Suppressor macrophage (primary cell): ENCODE data around the gene ZNF646.

ENCODE experiments used
- DNase-seq, 4 experiments: peaks; one replicate each; pipeline ENCODE4 v3.0.0-alpha.2; 2020 to 2022

The ZNF646 gene

DNA sequence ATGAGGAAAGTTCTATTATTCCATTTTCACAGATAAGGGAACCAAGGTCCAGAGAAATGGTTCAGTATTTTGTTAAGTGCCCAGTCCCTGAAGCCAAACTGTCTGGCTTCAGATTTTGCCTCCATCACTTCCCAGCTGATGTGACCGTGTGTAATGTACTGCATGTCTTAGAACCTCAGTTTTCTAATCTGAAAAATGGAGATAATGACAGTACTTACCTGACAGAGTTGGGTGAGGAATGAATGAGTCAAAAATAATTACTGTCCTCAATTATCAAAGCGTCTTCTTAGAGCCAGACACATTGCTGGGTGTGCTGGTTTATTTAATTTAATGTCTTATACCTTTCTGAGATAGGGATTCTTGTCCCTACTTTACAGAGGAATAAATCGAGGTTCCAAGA, 6.9 kb upstream of the ZNF646 start:
- DNase-seq, result no peak

DNA sequence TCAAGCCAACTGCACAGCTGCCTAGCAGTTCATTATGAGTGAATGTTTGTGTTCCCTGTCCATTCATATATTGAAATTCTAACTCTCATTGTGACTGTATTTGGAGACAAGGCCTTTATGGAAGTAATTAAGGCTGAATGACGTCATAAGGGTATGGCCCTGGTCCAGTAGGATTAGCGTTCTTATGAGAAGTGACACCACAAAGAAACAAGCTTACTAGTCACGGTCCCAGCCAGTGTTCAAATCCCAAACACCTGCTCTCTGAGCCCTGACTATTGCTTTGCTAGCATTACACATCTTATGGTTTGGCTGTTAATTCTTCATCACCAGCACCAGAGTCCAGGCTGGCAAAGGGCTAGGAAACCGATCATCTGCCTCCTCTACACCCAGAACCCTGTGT, 2.4 kb upstream of the ZNF646 start:
- peak; percentile 23 to 59 (median 38) for DNase-seq

DNA sequence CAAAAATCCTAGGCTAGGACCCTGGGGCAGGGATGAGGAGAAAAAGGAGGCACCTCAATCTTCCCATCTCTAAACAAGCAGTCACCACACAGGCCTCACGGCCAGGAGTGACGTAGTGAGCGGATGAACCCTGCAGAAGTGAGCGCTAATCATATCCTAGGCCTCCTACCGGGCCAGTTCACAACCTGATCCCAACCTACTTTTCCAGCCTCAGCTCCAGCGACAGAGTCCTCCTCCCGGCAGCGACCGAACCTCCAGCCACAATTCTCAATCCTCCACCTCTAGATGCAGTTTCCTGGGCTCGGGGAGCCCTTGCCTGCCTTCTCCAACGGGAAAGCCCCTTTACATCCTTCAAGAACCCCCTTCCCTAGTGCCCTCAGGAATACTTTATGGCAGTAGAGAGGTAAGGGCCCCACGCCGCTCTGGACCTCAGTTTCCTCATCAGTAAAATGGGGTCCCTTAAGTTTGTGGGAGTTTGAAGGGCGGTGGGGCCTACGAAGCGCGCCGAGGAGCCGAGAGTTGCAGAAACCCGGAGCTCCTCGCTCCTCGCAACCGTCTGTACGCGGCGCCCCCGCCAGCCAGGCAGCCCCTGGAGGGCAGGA, 1.6 kb upstream of the ZNF646 start:
- DNase-seq, result peak in 3 of 4 experiments; percentile 44 to 50 (median 48)

DNA sequence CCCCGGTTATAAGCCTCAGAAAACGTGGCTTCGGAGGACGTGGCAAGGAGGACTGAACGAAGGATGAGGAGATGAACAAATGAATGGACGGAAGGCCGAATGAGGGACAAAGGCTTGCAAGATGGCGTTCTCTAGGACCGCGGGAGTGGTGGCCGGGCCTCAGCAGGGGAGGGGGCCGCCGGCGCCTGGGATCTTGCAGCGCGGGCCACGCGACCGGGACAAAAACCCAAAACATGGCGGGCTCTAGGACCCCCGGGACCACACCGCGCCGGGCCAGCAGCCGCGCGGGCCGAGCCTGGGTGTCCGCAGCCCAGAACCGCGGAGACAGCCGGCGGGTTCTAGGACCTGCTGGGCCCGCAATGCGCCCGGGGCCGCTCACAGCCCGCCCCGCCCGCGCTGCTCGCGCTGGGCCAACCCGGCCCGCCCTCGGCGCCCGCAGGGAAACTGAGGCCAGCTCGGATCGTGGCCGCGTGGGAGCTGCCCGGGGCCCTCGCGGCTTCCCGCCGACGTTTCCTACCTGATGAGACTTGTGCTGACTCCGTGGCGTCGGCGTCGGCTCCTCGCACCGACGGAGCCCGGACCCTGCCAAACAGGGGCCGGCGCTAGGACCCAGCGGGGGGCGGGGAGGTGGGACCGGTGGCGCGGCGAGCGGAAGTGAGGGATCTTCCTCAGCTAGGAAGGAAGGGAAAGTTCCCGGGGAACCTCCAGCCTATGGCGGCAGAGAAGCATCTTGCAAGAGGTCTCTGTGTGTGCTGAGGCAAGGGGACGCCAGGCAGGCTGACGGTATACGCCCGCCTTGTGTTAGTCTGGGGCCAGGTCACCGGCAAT, 866 bp upstream of the ZNF646 start:
- DNase-seq, result peak; percentile 92 to 97 (median 96)

DNA sequence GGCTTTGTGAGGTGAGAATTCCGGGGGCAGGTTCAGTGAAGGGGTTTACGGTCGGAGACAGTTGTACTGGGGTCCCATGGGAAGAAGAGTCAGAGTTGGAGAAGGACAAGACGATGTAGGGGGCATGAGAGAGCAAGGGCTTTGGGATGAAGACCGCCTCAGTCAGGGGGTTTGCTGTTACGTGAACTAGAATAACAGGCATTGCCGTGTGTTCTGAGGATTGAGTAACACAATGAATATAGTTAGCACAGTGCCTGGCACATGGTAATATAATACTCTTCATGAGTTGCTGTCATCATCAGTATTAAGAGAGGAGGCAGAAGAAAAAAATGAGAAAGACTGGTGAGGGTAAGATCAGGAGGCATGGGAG, 577 bp downstream of the ZNF646 start:
- DNase-seq, result peak in 2 of 4 experiments; percentile 21 to 28

DNA sequence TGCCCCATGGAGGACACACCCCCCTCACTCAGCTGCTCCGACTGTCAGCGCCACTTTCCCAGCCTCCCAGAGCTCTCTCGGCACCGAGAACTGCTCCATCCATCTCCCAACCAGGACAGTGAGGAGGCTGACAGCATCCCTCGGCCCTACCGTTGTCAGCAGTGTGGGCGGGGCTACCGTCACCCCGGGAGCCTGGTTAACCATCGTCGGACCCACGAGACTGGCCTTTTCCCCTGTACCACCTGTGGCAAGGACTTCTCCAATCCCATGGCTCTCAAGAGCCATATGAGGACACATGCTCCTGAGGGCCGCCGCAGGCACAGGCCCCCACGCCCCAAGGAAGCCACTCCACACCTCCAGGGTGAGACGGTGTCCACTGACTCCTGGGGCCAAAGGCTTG, 2.1 kb downstream of the ZNF646 start:
- no peak for DNase-seq

DNA sequence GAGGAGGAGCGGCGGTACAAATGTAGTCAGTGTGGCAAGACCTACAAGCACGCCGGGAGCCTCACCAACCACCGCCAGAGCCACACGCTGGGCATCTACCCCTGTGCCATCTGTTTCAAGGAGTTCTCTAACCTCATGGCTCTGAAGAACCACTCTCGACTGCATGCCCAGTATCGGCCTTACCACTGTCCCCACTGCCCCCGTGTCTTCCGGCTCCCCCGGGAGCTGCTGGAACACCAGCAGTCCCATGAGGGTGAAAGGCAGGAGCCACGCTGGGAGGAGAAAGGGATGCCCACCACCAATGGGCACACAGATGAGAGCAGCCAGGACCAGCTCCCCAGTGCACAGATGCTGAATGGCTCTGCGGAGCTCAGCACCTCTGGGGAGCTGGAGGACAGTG, 2.8 kb downstream of the ZNF646 start:
- no peak for DNase-seq

DNA sequence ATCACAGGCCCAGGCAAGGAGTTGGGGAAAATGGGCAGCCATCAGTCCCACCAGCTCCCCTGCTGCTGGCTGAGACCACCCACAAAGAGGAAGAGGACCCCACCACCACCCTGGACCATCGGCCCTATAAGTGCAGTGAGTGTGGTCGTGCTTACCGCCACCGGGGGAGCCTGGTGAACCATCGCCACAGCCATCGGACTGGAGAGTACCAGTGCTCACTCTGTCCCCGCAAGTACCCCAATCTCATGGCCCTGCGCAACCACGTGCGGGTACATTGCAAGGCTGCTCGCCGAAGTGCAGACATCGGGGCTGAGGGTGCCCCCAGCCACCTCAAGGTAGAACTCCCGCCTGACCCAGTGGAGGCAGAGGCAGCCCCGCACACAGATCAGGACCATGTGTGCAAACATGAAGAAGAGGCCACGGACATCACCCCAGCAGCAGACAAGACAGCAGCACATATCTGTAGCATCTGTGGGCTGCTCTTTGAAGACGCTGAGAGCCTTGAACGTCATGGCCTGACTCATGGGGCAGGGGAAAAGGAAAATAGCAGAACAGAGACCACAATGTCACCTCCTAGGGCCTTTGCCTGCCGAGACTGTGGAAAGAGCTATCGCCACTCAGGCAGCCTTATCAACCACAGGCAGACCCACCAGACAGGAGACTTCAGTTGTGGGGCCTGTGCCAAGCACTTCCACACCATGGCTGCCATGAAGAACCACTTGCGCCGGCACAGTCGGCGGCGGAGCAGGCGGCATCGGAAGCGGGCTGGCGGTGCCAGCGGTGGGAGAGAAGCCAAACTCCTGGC, 3.6 kb downstream of the ZNF646 start:
- no peak for DNase-seq

DNA sequence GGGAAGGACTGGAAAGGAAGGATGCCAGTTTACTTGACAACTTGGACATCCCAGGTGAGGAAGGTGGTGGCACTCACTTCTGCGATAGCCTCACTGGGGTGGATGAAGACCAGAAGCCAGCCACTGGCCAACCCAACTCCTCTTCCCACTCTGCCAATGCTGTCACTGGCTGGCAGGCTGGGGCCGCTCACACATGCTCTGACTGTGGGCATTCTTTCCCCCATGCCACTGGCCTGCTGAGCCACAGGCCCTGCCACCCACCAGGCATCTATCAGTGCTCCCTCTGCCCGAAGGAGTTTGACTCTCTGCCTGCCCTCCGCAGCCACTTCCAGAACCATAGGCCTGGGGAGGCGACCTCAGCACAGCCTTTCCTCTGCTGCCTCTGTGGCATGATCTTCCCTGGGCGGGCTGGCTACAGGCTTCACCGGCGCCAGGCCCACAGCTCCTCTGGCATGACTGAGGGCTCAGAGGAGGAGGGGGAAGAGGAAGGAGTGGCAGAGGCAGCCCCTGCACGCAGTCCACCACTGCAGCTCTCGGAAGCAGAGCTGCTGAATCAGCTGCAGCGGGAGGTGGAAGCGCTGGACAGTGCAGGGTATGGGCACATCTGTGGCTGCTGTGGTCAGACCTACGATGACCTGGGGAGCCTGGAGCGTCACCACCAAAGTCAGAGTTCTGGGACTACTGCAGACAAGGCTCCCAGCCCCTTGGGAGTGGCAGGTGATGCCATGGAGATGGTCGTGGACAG, 4.5 kb downstream of the ZNF646 start:
- no peak for DNase-seq

DNA sequence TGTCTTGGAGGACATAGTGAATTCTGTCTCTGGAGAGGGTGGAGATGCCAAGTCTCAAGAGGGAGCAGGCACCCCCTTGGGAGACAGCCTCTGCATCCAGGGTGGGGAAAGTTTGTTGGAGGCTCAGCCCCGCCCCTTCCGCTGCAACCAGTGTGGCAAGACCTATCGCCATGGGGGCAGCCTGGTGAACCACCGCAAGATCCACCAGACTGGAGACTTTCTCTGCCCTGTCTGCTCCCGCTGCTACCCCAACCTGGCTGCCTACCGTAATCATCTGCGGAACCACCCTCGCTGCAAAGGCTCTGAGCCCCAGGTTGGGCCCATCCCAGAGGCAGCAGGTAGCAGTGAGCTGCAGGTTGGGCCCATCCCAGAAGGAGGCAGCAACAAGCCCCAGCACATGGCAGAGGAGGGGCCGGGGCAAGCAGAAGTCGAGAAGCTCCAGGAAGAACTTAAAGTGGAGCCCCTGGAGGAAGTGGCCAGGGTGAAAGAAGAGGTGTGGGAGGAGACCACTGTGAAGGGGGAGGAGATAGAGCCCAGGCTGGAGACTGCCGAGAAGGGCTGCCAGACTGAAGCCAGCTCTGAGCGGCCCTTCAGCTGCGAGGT, 5.2 kb downstream of the ZNF646 start:
- peak; percentile 26 to 58 (median 56) for DNase-seq

DNA sequence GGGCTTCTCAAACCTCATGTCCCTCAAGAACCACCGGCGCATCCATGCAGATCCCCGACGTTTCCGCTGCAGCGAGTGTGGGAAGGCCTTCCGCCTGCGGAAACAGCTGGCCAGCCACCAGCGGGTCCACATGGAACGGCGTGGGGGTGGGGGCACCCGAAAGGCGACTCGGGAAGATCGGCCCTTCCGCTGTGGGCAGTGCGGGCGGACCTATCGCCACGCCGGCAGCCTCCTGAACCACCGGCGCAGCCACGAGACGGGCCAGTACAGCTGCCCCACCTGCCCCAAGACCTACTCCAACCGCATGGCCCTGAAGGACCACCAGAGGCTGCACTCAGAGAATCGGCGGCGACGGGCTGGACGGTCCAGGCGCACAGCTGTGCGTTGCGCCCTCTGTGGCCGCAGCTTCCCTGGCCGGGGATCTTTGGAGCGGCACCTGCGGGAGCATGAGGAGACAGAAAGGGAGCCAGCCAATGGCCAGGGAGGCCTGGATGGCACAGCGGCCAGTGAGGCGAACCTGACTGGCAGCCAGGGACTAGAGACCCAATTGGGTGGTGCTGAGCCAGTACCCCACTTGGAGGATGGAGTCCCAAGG, 5.9 kb downstream of the ZNF646 start:
- DNase-seq, result no peak

DNA sequence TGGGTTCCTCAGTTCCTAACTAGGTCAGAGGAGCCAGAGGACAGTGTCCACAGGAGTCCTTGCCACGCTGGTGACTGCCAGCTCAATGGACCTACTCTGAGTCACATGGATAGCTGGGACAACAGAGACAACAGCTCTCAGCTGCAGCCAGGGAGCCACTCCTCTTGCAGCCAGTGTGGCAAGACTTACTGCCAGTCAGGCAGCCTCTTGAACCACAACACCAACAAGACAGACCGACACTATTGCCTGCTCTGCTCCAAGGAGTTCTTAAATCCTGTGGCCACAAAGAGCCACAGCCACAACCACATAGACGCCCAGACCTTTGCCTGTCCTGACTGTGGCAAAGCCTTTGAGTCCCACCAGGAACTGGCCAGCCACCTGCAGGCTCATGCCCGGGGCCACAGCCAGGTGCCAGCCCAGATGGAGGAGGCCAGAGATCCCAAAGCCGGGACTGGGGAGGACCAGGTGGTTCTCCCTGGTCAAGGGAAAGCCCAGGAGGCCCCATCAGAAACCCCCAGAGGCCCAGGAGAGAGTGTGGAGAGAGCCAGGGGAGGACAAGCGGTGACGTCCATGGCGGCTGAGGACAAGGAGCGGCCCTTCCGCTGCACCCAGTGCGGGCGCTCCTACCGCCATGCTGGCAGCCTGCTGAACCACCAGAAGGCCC, 6.7 kb downstream of the ZNF646 start:
- no peak for DNase-seq

DNA sequence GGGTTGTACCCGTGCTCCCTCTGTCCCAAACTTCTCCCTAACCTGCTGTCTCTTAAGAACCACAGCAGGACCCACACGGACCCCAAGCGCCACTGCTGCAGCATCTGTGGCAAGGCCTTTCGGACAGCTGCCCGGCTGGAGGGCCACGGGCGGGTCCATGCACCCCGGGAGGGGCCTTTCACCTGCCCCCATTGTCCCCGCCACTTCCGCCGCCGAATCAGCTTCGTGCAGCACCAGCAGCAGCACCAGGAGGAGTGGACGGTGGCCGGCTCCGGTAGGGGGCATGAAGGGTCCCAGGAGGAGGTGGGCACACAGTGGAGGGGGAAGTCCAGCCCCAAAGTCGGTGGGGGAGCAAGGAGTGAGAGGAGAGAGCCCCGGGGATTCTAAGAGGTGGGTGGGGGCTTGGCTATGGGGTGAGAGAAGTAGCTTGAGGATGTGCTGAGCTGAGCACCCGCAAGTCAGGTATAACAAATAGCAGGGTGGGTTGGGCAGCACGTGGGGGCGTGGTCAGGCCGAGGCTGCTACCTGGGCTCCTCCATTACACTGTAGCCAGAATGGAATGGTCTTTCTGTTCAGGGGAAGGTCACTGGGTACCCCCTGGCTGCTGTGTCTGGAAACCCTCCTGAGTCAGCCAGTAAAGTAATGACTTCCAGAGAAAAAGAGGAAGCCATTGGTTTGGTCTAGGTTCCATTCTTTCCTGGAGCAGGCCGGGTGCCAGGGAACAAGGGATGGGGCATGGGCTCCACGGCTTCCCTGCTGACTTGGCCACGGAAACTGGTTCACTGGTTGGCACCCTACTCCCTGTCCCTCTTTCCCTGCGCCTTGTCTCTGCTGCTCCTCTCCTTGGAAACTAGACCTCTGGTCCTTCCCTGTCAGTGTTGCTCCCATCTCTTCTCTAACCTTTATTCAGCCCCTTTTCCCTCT, 7.5 kb downstream of the ZNF646 start:
- DNase-seq, result peak; percentile 20 to 48 (median 48)

DNA sequence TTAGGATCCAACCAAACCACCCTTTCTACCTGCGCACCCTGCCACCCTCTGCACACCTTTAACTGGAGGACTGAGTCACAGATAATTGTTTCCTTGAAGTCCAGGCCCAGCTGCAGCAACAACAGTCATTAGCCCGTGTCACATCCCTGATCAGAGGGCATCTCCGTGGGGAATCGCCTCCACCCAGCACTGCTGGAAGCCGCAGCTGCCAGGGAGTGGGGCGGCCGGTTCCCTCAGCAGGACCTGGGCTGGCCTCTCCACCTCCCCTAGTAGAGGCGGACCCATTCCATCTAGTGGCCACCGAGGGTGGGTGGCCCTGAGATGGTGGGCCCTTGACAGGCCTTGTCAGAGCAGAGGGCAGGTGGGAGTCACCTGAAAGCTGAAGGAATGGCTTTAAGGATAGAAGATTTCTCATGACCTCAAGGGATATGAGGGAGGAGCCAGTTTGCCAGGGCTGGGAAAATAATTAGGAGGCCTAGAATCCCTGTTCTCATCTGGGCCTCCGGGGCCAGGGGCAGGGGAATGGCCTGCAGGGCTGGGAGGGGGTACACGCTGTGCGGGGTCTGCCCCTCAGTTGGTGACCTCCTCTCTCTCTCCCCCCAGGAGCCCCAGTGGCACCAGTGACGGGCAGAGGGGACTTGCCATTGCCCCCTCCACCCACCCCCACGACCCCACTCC, 8.3 kb downstream of the ZNF646 start:
- no peak for DNase-seq

DNA sequence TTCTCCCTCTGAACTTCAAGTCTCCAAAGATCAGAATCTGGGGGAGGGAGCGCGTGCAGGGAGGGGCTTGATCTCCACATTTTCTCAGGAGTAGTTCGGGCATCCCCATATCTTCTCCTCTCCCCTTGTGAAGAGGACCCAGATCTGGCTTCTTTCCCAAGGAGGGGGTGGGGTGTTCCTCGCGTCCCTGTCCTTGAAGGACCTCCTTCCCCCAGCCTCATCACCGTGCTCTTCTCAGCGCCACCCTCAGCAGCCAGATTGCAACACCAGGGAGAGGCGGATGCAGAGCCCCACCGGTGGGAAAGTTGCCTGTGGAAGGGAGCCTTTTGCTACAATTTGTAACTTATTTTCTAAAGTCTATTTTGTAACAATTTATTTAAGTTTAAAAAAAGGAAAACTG, 8.9 kb downstream of the ZNF646 start:
- no peak for DNase-seq

DNA sequence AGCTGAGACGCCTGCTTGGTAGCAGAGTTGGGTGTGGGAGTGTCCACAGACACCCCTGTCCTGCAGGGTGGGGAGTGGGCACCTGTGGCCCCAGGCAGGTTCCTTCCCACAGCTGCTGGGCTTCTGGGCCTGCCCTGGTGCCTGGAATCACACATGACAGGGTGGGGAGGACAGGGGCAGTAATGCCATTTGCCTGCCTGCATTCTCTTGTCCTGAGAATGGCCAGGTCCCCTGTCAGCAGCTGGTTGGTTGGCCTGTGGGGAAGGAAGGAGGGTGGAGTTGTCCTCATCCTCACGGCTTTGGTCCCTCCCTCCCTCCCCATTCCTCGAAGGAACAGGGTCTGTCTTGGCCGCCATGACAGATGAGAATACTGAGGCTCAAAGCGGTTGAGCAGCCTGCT, 9.3 kb downstream of the ZNF646 start:
- no peak for DNase-seq

DNA sequence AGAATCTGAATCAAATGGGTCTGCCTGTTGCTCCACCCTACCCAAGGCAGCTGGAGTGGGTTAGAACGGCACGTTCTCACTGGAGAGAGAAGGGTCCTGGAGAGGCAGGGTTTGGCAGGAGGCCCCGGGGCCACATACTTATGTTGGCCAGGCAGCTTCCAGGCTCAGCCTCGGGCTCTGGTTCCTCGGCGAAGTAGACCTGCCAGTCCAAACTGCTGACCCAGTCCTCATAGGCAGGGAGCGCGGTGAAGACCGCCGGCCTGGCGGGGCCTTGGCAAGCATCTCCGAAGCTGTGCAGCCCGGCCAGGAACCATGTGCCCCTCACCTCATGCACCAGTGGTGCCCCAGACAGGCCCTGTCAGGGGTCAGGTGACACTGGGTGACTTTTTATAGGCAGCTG, 9.8 kb downstream of the ZNF646 start:
- no peak for DNase-seq

DNA sequence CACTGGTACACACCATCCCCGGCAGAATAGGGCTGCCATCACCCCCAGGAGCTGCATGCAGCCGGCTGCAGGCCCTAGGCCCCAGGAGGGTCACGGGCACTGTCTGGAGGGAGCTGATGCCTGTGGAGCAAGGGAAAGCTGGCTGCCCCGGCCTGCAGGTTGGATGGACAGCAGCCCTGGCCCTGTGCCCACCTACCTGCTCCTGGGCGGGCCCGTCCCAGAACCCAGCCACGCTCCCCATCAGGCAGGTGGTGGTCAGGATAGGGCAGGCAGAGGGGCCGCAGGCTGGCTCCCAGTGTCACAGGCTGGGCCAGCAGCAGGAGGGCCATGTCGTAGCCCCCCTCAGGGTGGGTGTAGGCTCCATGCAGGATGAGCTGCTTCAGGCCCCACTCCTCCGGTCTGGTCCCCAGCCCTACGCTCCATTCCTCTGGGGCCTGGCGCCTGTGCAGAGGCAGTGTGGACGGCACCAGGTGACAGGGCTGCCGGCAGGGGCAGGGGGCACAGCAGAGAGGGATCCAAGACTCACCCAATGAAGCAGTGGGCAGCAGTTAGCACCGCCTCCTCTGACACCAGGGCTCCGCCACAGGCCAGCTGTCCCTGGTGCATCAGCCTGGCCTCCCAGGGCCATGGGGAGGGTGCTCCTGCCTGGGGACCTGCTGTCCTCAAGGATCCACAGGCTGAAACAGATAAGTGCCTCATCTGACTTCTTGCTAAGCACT, 10.5 kb downstream of the ZNF646 start:
- no peak for DNase-seq

DNA sequence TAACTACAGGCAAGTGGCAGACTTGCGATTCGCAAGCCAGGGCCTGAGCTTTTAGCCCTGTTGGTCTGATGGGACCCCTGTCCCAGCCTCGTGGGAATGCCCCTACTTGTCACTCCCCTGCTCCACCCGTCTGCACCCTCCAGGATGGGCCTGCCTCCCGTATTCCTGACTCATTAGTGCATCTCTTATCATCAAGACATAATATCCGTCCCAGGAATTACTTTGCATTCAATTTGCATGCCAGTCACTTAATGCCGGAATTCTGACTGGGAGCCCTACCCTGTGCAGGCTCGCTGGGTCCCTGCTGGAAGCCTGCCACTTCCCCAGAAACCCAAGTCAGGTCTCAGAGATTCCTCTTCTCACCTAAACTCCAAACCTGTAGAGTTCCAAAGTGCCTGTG, 11.2 kb downstream of the ZNF646 start:
- no peak for DNase-seq
